ENCODE measurements around the gene ZNF844. TPM values are rescaled to one million over a fixed set of nuclear protein-coding genes. Genes with fewer than 3 reads are reported as not detected.

The ZNF844 gene
- polyA plus RNA-seq, 1 of the 3 experiments (the other 2 are of a cell fraction): 0.28 TPM

GRCh38 chr19:12111176-12111575, 46.6 kb downstream of the ZNF844 start (continued):
- no peak for TF ChIP-seq MXI1 (IDR thresholded peaks at IDR 0.05; ENCODE audit: low read depth, low read length)
- TF ChIP-seq USF2 (IDR thresholded peaks at IDR 0.05; ENCODE audit: borderline replicate concordance, low read depth, low read length): no peak
- no peak for TF ChIP-seq TAF1 (IDR thresholded peaks at IDR 0.05; ENCODE audit: borderline replicate concordance, low read depth, low read length)
- no peak for TF ChIP-seq FOXJ3 (CRISPR knock-in tag; IDR thresholded peaks at IDR 0.05)

- DNase-seq: no peak
- Histone ChIP-seq H3K4me3 (ENCODE audit: low read depth in 2 of 2, low read length in 1 of 2) (no peak overlapping the region), H3K4me2 (no peak overlapping the region), H3K4me1 (ENCODE audit: control insufficient read depth in 1 of 2, insufficient read depth in 2 of 2, low read depth in 1 of 2, low read length in 1 of 2) (no peaks in the 10 kb centered on the region), H3K79me2 (ENCODE audit: insufficient read depth) (no peaks in the 10 kb centered on the region), H2AFZ (ENCODE audit: low read depth) (no peak overlapping the region), H4K20me1 (ENCODE audit: insufficient read depth) (no peaks in the 10 kb centered on the region), H3K27ac (ENCODE audit: low read depth in 2 of 2, low read length in 1 of 2) (no peak overlapping the region), H3K9me2 (no peaks in the 10 kb centered on the region), H3K27me3 (ENCODE audit: insufficient read depth) (no peaks in the 10 kb centered on the region), H3K9me3 (no peaks in the 10 kb centered on the region), H3K9ac (no peak overlapping the region), H3K36me3 (replicated peaks in 1 of 2; ENCODE audit: control insufficient read depth in 1 of 2, insufficient read depth in 2 of 2, low read length in 1 of 2) (no peaks in the 10 kb centered on the region), H3F3A (replicated peaks; ENCODE audit: insufficient read depth) (no peaks in the 10 kb centered on the region)
- TF ChIP-seq MAX (IDR thresholded peaks at IDR 0.05; ENCODE audit: low read depth) (no peak), MEF2A (IDR thresholded peaks at IDR 0.05; ENCODE audit: borderline replicate concordance, low read depth) (no peak), RFX5 (IDR thresholded peaks at IDR 0.05; ENCODE audit: low read length) (no peak), GATA2 (CRISPR knock-in tag; IDR thresholded peaks at IDR 0.05) (no peak), YY1 (IDR thresholded peaks at IDR 0.05; ENCODE audit: low read depth) (no peak)
- WGBS (ENCODE audit: low lambda C conversion rate): 17% methylated on average over 8 of the region's 8 CpGs
- ChIA-PET POLR2A (no interaction called here), CTCF (no interaction called here)
Measured at GRCh38 chr19:12111943-12112637, 47.6 kb downstream of the ZNF844 start.

- no peaks in the 10 kb centered on the region for H3K4me1 ChIP-seq (ENCODE audit: control insufficient read depth in 1 of 2, insufficient read depth in 2 of 2, low read depth in 1 of 2, low read length in 1 of 2)
- no peaks in the 10 kb centered on the region for H4K20me1 ChIP-seq (ENCODE audit: insufficient read depth)
- TF ChIP-seq CTCF (IDR thresholded peaks at IDR 0.05): no peak
- TF ChIP-seq TCF12 (IDR thresholded peaks at IDR 0.05): no peak
- no peak for TF ChIP-seq PBX3 (IDR thresholded peaks at IDR 0.05)
- 8% methylated on average over 8 of the region's 8 CpGs for WGBS (ENCODE audit: low lambda C conversion rate)
- H3K9ac ChIP-seq: no peak overlapping the region
- H3K9me2 ChIP-seq: no peaks in the 10 kb centered on the region
- H3K4me2 ChIP-seq: no peak overlapping the region
- H3K27ac ChIP-seq (ENCODE audit: low read depth in 2 of 2, low read length in 1 of 2): no peak overlapping the region
- CTCF ChIA-PET: interaction anchor here (1.4 kb wide), 1 partner anchor 14 kb away, joined by 3 read pairs; no protein-coding TSS in a partner anchor
- H3F3A ChIP-seq (replicated peaks; ENCODE audit: insufficient read depth): no peaks in the 10 kb centered on the region
- POLR2A ChIA-PET: no interaction called here
- H3K79me2 ChIP-seq (ENCODE audit: insufficient read depth): no peaks in the 10 kb centered on the region
- H3K9me3 ChIP-seq: no peaks in the 10 kb centered on the region
- H2AFZ ChIP-seq (ENCODE audit: low read depth): no peak overlapping the region
- DNase-seq: no peak
- no peaks in the 10 kb centered on the region for H3K27me3 ChIP-seq (ENCODE audit: insufficient read depth)
- no peak overlapping the region for H3K4me3 ChIP-seq (ENCODE audit: low read depth in 2 of 2, low read length in 1 of 2)
- no peaks in the 10 kb centered on the region for H3K36me3 ChIP-seq (replicated peaks in 1 of 2; ENCODE audit: control insufficient read depth in 1 of 2, insufficient read depth in 2 of 2, low read length in 1 of 2)
Measured at GRCh38 chr19:12112701-12113100, 48.2 kb downstream of the ZNF844 start.
